HG03342 (cell line): ENCODE results near the gene CTIF.

Experiments used
- ATAC-seq: cut with Tn5 transposase; IDR thresholded peaks from one replicate; pipeline ENCODE4 v1.9.1; 2021; ENCODE audit warnings: mild to moderate bottlenecking, moderate library complexity; ENCODE audit not compliant: unreplicated experiment

Gene CTIF

DNA sequence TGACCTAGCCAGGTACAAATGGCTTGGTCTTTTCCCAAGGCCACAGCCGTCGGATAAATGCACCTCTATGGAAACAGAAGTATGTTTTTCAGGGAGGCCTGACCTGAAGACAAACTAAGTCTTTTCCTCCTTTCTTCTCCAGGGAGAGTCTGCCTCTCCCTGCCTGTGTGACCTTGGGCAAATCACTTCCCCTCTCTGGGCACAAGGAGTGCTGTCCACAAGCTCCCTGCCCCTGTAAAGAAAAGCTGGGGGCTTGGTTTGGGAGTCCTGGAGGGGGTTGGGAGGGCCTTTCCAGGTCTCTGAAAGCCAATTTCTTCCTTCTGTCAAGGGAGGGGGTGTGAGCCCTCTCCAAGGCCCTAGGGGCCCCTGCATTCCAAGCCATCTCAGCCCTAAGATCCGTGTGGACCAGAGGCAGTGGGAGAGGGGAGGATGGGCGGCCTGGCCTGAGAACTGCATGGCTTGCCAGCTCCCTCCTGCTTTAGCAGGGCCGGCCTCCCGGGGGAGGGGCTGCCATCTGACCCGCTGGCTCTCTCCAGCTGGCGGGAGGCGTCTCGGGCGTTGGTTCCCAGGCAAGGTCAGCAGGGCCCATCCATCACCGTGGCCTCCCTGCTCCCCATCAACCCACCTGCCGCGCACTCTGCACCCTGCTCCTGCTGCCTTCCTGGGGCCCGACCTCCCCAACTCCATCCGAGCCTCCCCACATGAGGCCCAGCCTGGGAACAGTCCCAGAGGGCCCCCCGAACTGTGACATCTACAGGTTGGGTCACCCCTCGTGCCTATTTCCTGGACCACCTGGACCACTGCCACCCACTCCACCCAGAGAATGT, 350.5 kb downstream of the CTIF start:
- ATAC-seq: no peak

DNA sequence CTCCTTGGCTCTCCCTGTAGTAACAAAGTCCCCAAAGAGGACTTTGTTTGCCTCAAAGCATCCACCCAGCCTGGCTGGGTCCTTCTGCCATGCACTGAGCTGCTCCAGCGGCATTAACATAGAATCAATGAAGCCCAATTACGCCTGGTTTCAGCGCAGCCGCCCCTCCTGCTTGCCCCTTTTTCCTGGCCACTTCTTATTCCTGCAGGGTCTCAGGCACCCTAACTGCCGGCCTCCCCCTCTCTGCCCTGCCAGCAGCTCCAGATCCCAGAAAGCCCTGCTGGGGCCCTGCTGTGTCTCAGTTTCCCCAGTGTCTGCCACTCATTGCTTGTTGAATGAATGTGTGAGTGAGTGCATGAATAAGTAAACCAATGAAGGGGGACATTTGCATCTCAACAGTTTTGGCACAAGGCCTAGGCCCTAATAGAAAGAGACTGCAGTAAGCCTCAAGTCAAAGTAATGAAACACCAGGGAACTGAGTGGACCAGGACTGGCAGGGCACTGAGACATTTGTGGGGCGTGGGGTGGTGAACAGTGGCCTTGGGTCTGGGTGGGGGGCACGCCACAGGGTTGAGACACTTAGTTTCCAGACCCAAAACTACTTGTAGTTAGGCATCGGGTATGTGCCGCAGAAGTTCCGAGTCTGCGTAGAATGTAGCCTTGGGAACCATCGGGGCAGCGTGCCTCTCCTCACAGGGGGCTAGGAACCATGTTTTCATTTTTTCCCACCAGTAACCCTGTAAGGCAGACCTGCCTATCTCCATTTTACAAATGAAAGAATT, 351.3 kb downstream of the CTIF start:
- no peak for ATAC-seq

DNA sequence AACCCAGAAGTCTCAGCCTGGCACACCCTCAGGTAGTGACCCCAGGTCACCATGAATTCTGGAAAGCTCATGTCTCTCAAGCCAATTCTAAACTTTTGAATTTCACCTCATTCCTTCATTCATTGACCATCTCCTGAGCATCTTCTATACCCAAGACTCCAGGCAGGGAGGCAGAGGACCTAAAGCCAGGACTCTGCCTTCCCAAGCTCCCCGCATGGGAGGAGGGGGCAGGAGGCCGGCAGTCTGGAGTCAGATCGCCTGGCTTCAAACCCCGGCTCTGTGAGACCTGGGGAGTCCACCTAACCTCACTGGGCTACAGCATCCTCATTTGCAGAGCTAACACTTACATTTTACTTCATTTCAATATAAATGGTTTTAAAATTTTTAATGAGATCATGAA, 352.9 kb downstream of the CTIF start:
- ATAC-seq: no peak

DNA sequence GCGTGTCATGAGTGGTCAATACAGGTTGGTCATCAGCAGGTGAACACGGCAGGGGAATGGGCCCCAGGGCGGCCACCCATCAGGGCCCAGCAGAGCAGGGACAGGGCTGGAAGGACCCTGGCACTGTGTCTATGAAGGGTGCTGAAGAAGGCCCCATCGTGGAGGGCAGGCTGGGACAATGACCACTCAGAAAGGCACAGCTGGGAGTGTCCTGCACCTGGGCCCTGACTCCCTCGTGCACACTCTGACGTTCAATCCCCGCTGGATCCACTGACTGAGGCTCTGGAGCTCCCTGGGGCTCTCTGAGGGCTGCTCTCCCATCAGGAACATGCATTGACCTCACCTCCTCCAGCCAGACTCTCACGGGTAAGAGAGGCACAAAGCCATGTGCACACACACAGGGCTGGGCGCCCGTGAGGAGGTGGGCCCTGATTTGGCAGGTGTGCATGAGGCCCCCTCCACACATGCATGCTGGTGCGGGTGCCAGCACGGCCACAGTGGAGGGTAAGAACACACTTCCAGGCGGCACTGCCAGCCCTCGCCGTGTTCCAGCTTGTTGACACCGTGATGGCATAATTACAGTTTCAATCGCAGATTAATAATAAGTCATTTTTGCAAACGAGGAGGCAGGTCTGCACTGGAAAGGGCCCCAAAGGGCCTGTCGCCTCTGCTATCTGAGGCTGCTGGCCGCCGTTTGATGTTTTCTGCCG, 353.5 kb downstream of the CTIF start:
- ATAC-seq: no peak

DNA sequence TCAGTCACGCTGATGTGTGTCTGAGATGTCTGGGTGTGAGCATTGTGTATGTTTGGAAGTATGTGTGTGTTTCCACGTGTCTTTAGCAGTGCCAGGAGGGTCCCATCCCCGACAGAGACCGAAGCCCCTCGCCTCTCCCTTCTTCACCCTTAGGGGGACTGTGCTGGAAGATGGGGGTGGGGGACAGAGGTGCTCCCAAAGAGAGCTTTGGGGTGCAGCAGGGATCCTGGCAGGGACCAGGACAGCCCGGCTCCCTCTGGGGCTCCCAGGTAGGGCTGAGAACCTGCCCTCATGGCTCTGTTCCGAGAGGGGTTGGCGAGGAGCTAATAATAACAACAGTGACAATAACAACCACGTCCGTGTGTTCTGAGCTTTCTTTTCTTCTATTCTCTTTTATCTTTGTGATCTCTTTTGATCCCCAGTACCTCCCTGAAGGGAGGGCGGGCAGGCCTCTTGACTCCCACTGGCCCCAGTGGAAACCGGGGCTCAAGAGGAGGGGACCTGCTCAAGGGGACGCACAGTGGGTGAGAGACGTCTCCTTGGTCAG, 354.3 kb downstream of the CTIF start:
- ATAC-seq: no peak

DNA sequence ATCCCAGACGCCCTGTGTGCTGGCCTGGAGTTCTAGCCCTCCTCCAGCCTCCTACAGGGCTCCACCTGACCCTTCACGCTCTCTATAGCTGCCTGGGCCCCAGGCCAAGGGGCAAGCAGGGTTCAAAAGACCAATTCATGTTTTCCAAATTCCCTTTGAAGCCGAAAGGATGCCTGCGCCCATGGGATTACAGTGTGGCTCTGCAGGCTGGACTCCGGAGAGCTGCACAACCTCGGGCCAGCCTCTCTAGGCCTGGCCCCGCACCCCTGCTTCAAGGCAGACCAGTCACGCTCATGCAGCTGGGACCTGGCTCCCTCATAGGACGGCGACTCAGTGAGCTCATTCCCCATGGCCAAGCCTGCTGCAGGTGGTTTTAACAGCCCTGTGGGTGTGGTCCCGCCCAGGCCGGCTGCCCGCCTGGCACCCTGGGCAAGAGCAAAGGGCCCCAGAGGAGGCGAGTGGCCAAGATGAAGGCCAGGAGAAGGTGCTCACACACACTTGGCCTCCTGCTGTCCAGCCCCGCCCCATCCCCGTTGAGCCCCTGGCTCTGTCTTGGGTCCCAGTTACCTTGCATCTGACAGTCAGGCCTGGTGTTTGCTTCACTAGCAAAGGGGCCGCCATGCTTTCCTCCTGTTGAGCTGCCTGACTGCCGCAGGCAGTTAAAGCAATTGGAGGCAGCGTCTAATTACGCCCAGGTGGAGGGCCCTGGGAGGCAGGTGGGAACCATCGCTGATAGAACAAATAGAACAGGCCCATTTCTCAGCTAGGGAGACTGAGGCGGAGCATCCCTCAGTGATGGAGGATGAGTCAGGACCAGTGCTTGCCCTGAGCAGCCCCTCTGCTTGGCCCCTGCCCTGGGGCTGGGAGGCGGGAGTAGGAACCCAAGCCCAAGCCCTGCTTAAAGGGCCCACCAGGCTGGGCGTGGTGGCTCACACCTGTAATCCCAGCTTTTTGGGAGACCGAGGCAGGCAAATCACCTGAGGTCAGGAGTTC, 355.1 kb downstream of the CTIF start:
- ATAC-seq: no peak

DNA sequence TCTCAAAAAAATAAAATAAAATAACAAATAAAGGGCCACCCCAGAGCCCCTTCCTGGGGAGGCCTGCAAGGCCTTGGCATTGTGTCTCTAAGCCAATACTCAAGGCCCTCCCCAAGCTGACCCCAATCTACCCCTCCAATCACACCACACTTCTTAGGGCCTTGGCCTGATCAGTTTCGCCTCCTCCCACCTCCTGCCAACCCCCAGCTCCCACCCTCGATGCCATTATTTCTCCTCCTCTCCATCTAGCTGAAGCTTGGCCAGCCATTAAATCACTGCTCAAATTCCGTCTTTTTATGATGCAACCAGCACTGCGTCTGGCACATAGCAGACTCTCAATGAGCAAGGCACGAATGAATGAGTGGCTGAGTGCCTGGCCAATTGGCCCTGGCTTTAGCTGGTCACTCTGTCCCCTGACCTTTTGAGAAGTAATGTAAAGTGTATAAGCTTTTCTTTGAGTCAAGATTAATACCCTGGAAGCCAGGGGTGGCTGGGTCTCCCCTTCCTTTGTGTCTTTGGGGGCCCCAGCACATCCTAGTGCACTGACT, 356.0 kb downstream of the CTIF start:
- no peak for ATAC-seq

DNA sequence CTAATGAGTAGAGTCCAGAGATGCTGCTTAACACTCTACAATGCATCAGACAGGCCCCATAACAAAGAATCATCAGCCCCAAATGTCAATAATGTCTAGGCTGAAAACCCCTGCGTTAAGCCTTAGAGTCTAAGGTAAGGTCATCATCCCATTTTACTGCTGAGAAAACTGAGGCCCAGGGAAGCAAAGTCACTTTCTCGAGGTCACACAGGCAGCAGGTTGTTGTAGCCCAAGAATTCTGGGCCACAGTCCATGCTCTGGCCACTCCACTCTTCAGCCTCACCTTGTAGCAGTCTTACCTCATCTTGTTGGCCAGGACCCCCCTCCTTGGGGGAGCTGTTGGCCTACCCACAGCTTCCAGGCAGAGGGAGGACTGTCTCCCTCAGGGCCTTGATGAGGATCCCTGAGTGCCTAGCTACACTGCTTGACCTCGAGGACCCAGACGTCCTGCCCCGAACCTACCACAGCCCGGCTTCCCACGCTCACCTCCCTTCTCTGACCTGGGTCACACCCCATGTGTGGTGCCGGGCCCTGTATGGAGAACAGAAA, 357.6 kb downstream of the CTIF start:
- no peak for ATAC-seq

DNA sequence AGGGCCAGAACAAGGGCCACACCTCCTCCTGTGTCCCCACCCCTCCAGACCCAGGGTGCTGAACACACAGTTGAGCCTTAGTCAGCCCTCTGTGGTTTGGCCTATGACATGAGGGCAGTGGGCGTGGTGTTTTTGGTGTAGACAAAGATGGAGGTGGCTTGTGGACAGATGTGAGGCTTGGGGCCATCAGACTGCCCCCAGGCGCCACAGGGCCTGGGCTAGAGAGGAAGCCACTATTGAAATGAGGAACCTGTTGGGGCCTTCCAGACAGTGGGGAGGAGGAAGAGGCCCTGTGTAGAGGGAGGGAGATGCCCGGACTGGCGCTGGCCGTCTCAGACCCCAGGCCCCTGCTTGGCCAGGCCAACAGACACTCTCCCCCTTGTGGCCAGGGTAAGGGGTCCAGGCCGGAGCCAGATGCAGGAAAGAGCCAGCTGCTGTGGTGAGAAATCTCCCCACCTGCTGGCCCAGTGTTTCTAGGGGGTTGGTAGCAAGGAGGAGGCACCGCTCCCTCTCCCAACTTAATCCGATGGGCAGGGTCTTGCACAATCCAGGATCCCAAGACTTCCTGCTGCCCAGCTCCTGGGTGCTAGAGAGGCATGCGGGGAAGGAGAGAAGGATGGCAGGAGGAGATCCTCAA, 358.2 kb downstream of the CTIF start:
- peak; percentile 57 for ATAC-seq

DNA sequence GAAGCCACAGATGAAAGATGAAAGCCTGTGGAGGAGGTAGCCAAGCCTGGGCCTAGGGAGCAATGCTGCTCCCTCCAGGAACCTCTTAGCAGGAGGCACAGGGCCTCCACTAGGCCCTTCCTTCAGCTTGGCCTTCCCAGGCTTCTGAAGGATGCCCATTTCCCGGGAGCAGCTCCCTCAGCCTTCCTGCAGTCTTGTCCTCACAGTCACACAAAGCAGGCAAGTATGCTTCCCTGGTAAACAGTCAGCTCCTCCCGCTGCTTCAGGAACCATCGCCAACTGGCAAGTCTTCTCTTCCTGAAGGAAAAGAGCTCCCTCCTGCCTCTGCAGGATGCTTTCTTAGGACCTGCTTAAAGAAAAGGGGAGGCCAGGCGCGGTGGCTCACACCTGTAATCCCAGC, 358.7 kb downstream of the CTIF start:
- no peak for ATAC-seq

DNA sequence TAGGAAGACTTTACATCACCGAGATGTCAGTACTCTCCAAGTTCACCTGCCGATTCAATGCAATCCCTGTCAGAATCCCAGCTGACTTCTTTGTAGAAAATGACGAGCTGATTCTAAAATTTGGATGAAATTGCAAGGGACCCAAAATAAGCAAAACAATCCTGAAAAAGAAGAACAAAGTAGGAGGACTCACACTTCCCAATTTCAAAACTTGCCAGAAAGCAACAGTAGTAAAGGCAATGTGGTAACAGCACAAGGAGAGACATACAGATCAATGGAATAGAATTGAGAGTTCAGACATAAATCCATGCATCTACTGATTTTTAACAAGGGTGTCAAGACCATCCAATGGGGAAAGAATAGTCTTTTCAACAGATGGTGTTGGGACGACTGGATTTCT, 359.7 kb downstream of the CTIF start:
- no peak for ATAC-seq

DNA sequence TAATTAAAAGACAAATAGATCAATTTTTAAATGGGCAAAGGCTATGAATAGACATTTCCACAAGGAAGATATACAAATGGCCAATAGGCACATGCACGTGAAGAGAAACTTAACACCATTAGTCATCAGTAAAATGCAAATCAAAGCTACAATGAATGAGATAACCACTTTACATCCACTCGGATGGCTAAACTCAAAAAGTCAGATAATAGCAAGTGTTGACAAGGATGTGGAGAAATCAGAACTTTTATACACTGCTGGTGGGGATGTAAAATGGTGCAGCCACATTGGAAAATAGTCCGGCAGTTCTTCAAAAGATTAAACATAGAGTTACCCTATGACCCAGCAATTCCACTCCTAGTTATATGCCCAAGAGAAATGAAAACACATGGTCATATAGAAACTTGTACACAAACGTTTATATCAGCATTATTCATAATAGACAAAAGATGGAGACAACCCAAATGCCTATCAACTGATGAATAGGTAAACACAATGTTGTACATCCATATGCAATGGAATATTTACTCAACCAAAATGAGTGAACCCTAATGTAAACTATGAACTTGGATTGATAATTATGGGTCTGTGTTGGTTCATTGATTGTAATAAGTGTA, 360.8 kb downstream of the CTIF start:
- no peak for ATAC-seq

DNA sequence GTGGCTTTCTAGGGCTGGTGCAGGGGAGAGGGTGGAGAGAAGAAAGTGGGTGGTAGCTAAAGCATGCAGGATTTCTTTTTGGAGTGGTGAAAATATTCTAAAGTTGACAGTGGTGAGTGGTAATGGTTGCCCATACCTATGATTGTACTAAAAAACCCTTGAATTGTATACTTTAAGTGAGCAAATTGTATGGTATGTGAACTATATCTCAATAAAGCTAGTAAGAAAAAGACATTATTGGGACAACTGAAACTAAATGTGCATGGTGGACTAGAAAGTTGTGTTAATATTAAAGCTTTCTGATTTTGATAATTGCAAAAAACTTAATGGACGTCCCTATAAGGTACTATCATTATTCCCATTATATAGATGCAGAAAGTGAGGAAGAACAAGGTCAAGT, 361.6 kb downstream of the CTIF start:
- no peak for ATAC-seq

DNA sequence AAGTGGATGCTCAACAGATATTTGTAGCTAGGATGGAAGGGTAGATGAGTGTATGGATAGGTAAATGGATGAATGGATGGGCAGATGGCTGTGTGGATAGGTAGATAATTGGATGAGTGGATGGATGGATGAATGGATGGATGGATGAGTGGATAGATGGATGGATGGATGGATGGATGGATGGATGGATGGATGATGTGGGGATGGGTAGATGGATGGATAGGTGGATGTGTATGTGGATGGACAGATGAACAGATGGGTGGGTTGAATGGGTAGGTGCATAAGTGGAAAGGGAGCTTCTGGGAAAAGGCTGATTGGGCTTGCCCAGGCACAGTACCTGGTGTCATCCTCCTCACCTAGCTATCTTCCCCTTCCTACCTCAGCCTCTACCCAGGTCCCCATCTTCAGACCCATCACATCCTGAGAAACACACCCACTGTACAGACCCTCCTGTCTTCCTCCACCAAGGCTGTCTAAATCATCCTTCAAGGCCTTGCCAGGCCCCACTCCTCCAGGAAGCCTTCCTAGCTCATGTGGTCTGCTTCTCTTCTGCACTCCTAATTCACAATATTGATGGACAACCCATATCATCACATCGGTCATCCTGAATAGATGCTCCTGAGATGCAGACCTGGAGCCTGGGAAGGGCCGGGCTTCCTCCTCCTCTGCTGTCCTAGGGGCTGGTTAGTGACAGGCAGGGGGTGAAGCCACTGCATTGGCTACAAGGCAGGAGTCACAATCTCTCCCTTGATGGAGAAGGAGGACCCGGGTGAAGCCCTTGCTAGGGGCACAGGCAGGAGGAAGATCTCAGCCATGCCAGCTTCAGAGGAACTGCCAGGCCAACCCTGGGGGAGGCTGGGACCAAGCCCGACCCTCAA, 362.6 kb downstream of the CTIF start:
- no peak for ATAC-seq

DNA sequence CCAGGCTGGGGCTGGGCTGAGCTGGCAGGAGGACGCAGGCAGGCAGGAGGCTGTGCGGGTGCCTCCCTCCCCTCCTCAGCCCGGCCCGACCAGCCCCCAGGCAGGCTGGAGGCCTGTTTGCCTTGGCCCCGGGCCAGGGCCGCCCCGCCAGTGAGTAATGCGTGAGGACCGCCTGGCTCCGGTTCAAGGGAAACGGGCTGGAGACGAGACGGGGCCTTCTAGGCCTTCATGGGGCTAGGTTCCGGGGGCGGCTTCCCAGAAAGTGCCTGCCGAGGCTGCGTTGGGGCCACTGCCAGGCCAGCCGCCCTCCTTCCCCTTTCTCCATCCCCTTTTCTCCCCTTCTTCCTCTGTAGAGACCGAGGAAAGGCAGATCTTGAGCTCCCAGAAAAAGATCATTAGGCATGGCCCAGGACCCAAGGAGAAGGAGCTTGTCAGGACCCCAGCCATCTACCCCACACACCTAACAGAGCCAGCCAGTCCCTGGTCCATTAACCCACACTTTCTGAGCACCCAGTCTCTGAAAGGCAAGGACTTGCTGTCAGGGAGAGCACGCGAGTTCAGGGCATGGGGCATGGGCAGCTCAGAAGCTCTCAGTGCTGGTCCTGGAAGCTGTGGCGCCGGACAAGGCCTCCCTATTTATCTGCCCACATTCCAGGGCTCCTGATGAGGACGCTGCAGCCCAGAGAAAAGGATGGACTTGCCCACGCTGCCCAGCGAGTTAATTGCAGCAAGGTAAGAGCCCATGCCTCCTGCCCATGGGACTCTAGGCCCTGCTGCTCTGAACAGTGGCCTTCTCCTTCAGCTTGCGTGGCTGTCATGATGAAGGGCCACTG, 363.4 kb downstream of the CTIF start:
- no peak for ATAC-seq

DNA sequence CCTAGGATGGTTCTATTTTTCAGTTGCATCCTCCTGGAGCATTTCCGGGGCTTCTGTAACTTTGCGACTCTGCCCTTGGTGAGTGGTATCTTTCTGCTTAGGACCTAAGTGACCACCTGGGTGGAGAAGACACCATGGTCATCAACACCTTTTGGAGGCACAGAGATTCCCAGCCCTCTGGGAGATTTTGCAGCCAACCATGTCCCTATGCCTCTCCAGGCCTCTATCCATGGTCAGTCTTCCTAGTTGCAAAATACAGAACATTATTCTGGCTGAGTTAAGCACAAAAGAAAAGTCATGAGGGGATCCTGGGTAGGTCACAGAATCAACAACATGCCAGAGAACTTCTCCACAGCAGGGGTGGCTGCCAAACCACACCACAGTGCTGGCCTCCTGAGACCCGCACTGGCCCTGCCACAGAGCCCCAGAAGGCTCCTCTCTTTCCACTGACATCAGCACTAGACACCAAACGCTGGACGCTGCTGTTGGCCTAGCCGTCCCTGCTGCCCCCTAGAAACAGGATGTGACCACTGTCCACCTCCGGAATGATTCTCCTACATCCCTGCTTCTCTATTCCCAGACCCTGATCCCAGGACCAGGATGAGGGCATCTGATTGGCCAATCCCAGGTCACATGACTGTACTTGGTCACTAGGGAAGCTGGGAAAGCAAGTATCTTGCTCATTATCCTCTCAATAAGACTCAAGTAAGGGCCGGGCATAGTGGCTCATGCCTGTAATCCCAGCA, 364.2 kb downstream of the CTIF start:
- no peak for ATAC-seq
